Transverse colon (tissue), 3 donors: Measurements from ENCODE around the gene CES2.

Source experiments
- CTCF ChIP-seq, 5 experiments: fragments of 200-600 bp in 3 of 5; fragments of 450-650 bp in 2 of 5; sonication (generic) in 3 of 5; IDR thresholded peaks; 1 replicate in 2 of 5; 2 replicates in 3 of 5; pipeline ENCODE4 v1.5.1; 2016 to 2017; ENCODE audit warnings: antibody characterized with exemption in 5 of 5, inconsistent platforms in 3 of 5, mild to moderate bottlenecking in 2 of 5, moderate library complexity in 1 of 5
- POLR2A ChIP-seq: fragments of 450-650 bp; IDR thresholded peaks from one replicate; pipeline ENCODE4 v1.6.1; 2016; ENCODE audit warnings: antibody characterized with exemption, mild to moderate bottlenecking, moderate library complexity

GRCh38 chr16:66976746-66977145 is 41.4 kb downstream of the CES2 start:
- TF ChIP-seq CTCF (IDR thresholded peaks at IDR 0.05) (no peak), POLR2A (no peak)
